D341Med (cell line): ENCODE measurements around the gene ST3GAL6.
A peak's percentile ranks its signal among the peaks of the same experiment; 100 is the strongest.
"Not testable (repeated sequence)": the region's sequence is repeated elsewhere in the genome, so short reads cannot be mapped to it uniquely, and the experiment has no call there.

Experiments
- DNase-seq: peaks from one replicate; pipeline ENCODE4 v3.0.0; 2012; ENCODE audit warnings: low spot score

The ST3GAL6 gene

GRCh38 chr3:98805571-98805970, 42.4 kb downstream of the ST3GAL6 start:
- DNase-seq: no peak

GRCh38 chr3:98806521-98806920, 43.4 kb downstream of the ST3GAL6 start:
- DNase-seq: no peak

DNA sequence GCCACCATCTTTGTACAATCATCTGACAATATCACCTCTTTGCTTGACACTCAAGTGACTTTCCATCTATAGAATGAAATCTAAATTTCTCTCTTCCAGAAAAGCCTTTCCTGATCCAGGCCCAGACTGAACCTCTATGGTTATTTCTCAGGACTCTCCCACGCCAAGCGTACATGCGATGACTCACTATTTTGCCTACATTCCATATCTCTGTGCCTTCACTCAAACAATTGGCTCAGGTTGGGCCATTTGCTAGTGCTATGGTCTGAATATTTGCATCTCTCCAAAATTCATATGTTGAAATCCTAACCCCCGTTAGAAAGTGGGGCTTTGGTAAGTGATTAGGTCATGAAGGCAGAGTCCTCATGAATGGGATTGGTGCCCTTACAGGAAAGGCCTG, 43.9 kb downstream of the ST3GAL6 start:
- DNase-seq: no peak

GRCh38 chr3:98807561-98807960, 44.4 kb downstream of the ST3GAL6 start:
- DNase-seq: no peak

- no peak for DNase-seq
These were observed 44.9 kb downstream of the ST3GAL6 start for GRCh38 chr3:98808071-98808470.

DNA sequence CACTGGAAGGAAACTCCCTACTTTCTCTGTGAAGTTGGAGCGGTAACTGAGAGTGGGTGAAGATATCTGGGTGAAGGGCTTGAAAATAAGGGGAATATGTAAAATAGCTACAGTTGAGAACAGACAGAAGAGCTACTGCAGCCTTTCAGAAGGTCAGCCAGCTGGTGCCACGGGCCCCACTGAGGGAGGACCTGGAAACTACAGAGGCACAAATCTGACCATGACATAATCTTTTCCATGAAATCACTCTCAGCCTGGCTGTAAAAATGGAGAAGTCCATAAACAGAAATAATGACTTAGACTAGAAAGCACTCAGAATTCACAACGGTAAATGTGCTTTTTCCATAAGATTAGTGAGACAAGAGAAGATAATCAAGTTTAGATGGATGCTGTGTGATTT, 46.4 kb downstream of the ST3GAL6 start:
- DNase-seq: no peak

- DNase-seq: no peak
These were observed 47.9 kb downstream of the ST3GAL6 start for GRCh38 chr3:98811048-98811447.

DNA sequence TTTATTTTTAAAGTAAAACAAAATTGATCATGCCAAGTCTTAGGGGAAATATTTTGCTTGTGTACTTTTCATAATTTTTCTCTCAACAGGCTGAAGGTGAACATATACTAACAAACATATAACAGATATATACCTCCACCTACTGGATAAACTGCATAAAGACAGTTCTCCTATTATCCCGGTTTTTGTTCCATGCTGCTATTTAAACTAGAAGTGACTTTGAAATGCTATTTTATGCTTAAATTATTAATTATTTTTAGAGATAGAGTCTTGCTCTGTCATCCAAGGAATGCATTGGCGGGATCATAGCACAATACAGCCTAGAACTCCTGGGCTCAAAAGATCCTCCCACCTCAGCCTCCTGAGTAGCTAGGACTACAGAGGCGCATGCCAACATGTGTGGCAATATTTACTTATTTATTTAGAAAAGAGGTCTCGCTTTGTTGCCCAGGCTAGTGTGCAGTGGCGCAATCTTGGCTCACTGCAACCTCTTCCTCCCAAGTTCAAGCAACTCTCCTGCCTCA, 49.8 kb downstream of the ST3GAL6 start:
- DNase-seq: peak; percentile 40

DNA sequence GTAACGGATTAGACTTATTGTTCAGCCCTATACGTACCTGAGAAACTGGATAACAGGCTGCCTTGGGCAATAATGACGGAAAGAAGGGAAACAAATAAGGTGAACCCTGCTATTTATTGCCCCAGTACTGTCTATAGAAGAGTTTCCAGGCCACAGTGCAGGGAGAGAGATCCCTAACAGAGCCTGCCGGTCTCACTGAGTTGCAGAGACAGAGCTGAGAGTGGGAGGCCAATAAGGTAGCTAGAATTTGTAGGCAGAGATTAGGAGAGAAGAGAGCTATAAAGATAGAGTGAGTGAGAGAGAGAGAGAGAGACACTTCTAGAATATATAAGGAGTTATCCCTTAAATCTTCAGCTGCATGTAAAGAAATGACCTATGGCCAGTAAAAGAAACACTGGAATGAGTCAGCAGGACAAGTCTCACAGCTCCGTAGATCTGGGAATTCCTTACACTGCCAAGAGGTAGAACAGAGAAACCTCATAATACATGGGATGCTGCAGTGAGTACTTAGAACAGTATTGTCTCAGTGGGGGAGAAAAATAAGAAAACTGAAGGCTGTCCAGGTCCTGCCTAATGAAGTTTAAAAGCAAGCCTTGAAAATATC, 51.8 kb downstream of the ST3GAL6 start:
- no peak for DNase-seq

- DNase-seq: peak; percentile 37
These were observed 54.5 kb downstream of the ST3GAL6 start for GRCh38 chr3:98817547-98818041.

DNA sequence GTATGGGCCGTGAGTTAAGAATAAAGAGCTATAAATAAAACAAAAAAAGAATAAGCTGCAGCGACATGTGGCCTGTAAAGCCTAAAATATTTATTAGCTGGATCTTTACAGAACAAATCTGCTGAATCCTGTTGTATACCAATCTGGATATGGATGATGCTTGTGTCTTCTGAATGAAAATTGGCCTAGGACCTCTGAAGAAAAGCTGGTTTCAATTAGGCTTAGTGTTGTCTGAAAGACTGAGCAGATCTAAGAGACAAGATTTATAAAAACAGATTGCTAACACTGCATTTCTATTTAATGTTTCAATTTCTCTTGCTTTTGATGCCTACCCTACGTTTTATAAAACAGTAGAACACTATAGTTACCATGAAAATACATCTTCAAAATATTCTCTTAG, 57.9 kb downstream of the ST3GAL6 start:
- DNase-seq: no peak

- DNase-seq: peak; percentile 31
These were observed 60.7 kb downstream of the ST3GAL6 start for GRCh38 chr3:98823791-98824190.

GRCh38 chr3:98824256-98824655, 61.1 kb downstream of the ST3GAL6 start:
- DNase-seq: peak; percentile 59

DNA sequence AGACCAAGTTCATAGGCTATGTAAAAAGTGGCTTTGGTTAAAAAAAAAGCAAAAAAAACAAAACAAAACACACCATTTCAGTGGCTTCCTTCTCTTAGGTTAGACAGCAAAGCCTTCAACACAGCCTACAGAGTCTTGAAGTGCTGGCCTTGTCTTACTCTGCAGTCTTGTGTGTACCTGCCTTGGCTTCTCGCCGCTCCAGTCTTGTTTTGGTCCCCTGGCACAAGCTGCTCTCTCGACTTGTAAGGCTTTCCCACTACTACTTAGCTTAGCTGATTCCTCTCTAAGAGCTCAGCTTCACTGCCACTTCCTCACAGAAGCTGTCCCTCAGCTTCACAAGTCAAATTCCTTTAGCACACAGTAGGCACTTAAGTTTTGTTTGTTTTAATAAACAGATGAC, 63.0 kb downstream of the ST3GAL6 start:
- DNase-seq: no peak

- DNase-seq: no peak
These were observed 64.2 kb downstream of the ST3GAL6 start for GRCh38 chr3:98827221-98827920.

DNA sequence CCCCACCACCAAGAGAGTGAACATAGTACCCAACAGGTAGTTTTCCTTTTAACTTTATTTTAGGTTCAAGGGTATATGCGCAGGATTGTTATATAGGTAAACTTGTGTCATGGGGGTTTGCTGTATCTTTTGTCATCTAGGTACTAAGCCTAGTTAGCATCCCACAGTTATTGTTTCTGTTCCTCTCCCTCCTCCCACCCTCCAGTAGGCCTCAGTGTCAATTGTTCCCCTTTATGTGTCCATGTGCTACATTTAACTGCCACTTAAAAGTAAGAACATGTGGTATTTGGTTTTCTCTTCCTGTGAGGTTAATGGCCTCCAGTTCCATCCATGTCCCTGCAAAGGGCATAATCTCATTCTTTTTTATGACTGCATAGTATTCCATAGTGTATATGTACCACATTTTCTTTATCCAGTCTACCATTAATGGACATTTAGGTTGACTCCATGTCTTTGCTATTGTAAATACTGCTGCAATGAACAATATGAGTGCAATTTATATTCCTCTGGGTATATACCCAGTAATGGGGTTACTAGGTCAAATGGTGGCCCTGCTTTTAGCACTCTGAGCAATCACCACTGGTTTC, 66.2 kb downstream of the ST3GAL6 start:
- DNase-seq: no peak

- DNase-seq: not testable (repeated sequence)
These were observed 67.9 kb downstream of the ST3GAL6 start for GRCh38 chr3:98831060-98831459.

GRCh38 chr3:98839846-98840245, 76.7 kb downstream of the ST3GAL6 start:
- DNase-seq: no peak

DNA sequence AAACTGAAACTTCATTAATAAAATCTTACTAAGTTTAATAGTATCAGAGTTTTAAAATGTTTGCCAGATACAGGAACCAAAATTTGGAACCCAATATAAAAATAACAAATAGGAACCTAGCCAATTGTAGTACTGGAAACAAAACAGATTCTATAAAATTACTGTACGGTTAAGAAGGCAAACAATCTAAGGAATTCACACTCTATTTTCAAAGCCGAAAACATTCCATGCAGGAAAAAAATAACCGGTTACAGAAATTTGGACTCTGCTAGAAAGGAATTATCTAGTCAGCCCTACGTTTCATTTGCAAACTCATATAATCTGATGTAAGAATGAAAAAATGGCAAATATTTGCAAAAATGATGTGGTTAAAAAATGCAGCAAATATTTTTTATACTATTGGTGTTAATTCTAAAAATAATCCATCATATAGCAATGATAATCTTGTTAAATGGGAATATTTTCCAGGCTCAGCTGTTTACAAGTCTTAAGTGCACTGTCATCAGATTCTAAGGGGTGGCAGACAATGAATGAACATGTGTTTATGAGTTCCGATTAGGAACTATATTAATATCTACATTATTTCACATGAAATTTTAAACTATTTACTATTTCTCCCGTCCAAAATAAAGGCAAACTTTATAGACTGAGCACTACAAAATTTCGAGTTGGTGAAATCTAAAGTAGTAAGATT, 80.3 kb downstream of the ST3GAL6 start:
- DNase-seq: no peak
